OCI-LY1 (cell line): ENCODE measurements around the gene SLC19A1.

Experiments
- CTCF ChIP-seq: fragments of 200-600 bp; sonication (generic), shearing (Covaris generic); IDR thresholded peaks from 2 replicates; pipeline ENCODE4 v1.5.1; 2017; ENCODE audit warnings: mild to moderate bottlenecking, antibody characterized with exemption, low read length, moderate library complexity, mixed read lengths
- EZH2 ChIP-seq: fragments of 200-600 bp; sonication (generic), shearing (Covaris generic); IDR thresholded peaks from 2 replicates; pipeline ENCODE4 v1.8.0; 2017; ENCODE audit warnings: borderline replicate concordance, mixed run types, mild to moderate bottlenecking, antibody characterized with exemption, low read length, moderate library complexity, mixed read lengths

DNA sequence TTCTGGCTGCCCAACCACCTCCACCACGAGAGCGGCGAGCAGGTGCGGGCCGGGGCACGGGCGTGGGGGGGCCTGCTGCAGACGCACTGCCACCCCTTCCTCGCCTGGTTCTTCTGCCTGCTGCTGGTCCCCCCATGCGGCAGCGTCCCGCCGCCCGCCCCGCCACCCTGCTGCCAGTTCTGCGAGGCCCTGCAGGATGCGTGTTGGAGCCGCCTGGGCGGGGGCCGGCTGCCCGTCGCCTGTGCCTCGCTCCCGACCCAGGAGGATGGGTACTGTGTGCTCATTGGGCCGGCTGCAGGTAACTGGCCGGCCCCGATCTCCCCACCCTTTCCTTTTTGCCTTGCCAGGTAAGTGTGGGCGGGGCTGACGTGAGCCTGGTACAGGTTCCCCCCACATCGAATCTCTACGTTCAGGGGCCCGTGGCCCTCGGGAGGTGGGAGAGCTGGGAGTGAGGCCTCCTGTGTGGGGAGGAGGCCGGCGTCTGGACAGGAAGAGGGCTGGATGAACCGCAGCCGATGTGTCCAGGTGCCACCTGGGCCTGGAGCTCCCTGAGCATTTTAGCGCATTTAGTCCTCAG is 85.6 kb downstream of the SLC19A1 start:
- TF ChIP-seq EZH2 (no peak), CTCF (no peak)
